Suppressor macrophage treated with lipopolysaccharide for 1 hour (primary cell): Measurements from ENCODE around the gene RAMACL.
"Not testable (repeated sequence)": the region's sequence is repeated elsewhere in the genome, so short reads cannot be mapped to it uniquely, and the experiment has no call there.

ENCODE experiments used
- DNase-seq, 3 donors: peaks; one replicate each; pipeline ENCODE4 v3.0.0-alpha.2; 2020 to 2022

RAMACL gene

GRCh38 chr6:166595061-166595780 is 8.7 kb upstream of the RAMACL start:
- DNase-seq, result no peak

- DNase-seq, result peak; percentile 48 to 62 (median 59)
These were observed 6.3 kb upstream of the RAMACL start for GRCh38 chr6:166592821-166593220.

GRCh38 chr6:166591961-166592520 is 5.6 kb upstream of the RAMACL start:
- no peak for DNase-seq

GRCh38 chr6:166591026-166591425 is 4.5 kb upstream of the RAMACL start:
- no peak for DNase-seq

GRCh38 chr6:166589786-166590574 is 3.5 kb upstream of the RAMACL start:
- DNase-seq, result no peak

GRCh38 chr6:166589337-166589731 is 2.9 kb upstream of the RAMACL start:
- no peak for DNase-seq

GRCh38 chr6:166588691-166589336 is 2.3 kb upstream of the RAMACL start:
- DNase-seq, result peak; percentile 72 to 87 (median 85)

GRCh38 chr6:166587631-166588413 is 1.3 kb upstream of the RAMACL start:
- DNase-seq, result peak; percentile 68 to 73 (median 72)

GRCh38 chr6:166584853-166585429 is 1.5 kb downstream of the RAMACL start:
- DNase-seq, result peak; percentile 46 to 65 (median 48)

- peak; percentile 35 to 57 (median 53) for DNase-seq
These were observed 2.3 kb downstream of the RAMACL start for GRCh38 chr6:166584155-166584554.

GRCh38 chr6:166583230-166583965 is 3.1 kb downstream of the RAMACL start:
- DNase-seq, result no peak

- no peak for DNase-seq
These were observed 4.2 kb downstream of the RAMACL start for GRCh38 chr6:166582258-166582657.

GRCh38 chr6:166581801-166582200 is 4.7 kb downstream of the RAMACL start:
- DNase-seq, result not testable (repeated sequence)

GRCh38 chr6:166581091-166581511 is 5.4 kb downstream of the RAMACL start:
- DNase-seq, result no peak

GRCh38 chr6:166580076-166581050 is 6.1 kb downstream of the RAMACL start:
- DNase-seq, result no peak

GRCh38 chr6:166579237-166579850 is 7.1 kb downstream of the RAMACL start:
- peak in 1 of 3 donors; percentile 22 for DNase-seq

GRCh38 chr6:166578536-166579236 is 7.8 kb downstream of the RAMACL start:
- no peak for DNase-seq

- DNase-seq, result no peak
These were observed 11.3 kb downstream of the RAMACL start for GRCh38 chr6:166575205-166575604.
